NCI-H510A (cell line): ENCODE results near the gene PLPPR2.
A peak's percentile ranks its signal among the peaks of the same experiment; 100 is the strongest.
"Not testable (repeated sequence)": the region's sequence is repeated elsewhere in the genome, so short reads cannot be mapped to it uniquely, and the experiment has no call there.

Source experiments
- DNase-seq: peaks from one replicate; lab custom pipeline; 2025; lab: John Stamatoyannopoulos, UW

PLPPR2 gene

GRCh38 chr19:11339254-11340098 lies 15.8 kb upstream of the PLPPR2 start, which contains the start of gene RAB3D:
Gene RAB3D, minus strand, starts transcription at chr19:11339657. Its CDS starts 2,258 bp downstream, at chr19:11337399.
- peak; percentile 86 for DNase-seq

DNA sequence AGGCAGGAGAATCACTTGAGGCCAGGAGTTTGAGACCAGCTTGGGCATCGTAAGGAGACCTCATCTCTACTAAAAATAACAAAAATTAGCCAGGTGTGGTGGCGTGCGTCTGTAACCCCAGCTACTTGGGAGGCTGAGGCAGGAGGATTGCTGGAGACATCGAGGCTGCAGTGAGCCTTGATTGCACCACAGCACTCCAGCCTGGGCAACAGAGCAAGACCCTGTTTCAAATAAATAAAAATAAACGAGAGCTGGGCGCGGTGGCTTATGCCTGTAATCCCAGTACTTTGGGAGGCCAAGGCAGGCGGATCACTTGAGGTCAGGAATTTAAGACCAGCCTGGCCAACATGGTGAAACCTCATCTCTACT lies 15.1 kb upstream of the PLPPR2 start:
- DNase-seq, result not testable (repeated sequence)

- DNase-seq, result no peak
These were observed 12.8 kb upstream of the PLPPR2 start for GRCh38 chr19:11342429-11342828.

DNA sequence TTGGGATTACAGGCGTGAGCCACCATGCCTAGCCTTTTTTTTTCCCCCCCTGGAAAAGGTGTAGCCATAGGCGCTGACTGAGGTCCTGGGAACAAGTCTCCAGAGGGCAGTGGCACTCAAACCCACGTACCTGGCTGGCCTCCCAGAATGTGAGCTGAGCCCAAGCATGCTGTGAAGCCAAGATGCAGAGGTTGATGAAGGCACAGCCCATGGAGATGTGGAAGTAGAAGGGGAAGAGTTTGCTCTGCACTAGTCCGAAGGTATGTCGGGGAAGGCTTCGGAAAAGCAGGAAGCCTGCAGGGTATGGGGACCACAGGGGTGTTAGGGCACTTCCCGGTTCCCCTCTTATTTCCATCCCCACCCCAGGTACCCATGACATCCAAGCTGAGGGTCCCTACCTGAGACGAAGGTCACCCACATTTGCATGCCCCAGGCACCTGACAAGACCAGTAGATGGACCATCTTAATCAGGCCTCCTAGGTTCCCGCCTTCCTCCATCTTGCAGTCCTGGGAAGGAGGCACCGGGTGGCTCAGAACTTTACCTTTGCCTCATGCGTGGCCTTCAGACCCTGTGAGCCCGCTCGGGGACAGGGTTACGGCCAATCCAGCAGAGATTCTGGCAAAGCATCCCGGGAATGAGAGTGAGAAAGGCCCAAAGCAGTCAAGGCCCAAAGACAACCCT lies 10.0 kb upstream of the PLPPR2 start:
- no peak for DNase-seq

DNA sequence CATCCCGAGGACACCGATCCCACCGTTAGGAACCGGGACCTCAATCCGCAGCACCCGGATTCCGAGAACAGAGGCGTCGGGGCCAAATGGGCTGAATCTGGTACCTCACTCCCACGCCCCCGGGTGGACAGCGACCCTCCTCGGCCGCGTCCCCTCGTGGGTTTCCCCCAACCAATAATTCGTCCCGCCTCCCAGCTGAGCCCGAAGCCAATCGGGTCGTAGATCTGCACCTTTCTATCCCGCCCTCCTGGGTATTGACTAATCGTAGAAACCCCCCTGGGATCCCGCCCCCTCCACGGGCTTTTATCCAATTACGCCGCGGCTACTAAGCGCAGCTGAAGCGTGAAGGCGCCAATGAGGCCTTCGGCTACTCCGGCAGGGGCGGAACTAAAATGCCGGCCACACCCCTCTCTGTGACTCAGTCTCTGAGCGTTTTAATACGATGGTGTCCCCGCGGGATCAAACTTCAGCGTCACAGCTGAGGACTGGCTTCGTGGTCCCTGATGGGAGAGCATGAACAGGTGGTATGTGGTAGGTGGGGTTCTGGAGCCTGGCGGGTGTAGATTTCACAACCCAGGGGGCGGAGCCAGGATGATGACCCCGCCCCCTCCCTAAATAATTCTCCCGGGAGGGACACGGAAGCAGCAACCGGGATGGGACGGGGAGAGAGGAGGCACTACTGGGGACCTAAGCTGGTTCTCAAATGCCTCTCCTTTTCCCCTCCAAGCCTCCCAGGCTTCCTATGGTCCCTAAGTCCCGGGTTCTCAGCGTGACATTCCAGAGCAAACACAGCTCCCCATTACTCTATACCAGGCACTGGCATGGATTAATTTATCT lies 8.9 kb upstream of the PLPPR2 start, which contains the start of the genes CCDC159 and TMEM205:
Gene CCDC159, plus strand, starts transcription at position 416 of the 837 bp plus-strand sequence. Its CDS starts 88 bp downstream, at position 504.
Gene TMEM205, minus strand, starts transcription at position 165 of the 837 bp plus-strand sequence. CDS start 649 bp downstream, outside the sequence.
- peak; percentile 99 for DNase-seq

DNA sequence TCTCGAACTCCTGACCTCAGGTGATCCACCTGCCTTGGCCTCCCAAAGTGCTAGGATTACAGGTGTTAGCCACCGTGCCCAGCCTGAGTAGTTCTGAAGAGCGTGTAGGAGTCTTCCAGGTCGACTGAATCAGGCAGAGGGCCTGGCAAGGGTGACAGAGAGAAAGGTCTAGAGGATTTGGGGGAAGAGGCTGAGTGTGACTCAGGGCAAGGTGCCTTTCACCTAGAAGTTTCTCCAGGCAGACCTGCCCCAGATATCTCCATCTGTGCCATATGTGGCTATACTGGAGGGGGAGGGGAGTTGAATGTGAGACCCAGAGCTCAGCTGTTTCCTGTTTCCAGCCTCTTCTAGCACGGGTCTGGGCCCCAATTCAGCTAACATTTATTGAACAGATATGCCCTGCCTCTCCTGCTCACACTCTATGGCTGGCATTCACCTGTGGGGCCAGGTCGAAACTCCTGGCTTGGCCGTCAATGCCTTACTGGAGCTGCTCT lies 7.6 kb upstream of the PLPPR2 start:
- no peak for DNase-seq

DNA sequence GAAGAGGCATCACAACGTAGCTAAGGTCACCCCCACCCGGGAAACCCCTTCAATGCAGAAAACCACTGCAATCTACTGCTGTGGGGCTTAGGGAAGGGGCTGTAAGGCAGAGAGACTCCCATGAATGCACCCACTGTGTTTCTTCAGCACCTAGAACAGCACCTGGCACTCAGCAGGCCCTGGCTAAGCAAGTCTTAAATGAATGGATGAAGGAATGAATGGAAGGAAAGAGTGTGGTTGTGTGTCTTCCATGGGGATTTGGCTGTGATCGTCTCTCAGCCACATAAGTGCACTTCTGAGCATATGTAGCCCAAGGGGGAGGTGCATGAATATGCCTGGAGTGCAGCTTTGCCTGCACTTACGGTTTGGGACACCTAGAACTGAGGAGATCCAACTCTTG lies 6.1 kb upstream of the PLPPR2 start:
- no peak for DNase-seq

DNA sequence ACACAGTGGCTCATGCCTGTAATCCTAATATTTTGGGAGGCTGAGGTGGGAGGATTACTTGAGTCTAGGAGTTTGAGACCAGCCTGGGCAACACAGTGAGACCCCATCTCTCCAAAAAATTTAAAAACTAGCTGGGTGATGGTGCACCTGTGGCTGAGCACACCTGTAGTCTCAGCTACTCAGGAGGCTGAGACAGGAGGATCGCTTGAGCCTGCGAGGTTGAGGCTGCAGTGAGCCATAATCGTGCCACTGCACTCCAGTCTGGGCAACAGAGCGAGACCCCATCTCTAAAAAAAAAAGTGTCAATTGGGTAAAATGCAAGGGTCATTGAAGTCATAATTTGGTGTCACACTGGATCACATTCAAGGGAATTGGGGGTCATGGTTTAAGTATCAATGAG lies 1.1 kb upstream of the PLPPR2 start:
- DNase-seq, result not testable (repeated sequence)

DNA sequence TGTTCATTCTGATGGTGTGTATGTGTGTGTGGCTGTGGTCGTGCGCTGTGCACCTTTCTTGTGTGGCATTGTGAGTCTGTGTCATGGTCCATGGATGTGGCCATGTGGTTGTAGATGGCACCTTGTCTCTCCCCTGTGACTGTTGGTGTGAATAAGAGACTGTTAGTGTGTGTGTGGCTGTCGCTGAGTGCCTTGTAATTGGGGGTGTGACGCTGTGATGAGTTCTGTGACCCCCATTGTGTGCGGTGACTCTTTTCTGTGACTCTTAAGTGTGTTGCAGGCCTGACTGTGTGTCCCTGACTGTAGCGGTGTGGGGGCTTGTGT lies 804 bp downstream of the PLPPR2 start:
- DNase-seq, result no peak

DNA sequence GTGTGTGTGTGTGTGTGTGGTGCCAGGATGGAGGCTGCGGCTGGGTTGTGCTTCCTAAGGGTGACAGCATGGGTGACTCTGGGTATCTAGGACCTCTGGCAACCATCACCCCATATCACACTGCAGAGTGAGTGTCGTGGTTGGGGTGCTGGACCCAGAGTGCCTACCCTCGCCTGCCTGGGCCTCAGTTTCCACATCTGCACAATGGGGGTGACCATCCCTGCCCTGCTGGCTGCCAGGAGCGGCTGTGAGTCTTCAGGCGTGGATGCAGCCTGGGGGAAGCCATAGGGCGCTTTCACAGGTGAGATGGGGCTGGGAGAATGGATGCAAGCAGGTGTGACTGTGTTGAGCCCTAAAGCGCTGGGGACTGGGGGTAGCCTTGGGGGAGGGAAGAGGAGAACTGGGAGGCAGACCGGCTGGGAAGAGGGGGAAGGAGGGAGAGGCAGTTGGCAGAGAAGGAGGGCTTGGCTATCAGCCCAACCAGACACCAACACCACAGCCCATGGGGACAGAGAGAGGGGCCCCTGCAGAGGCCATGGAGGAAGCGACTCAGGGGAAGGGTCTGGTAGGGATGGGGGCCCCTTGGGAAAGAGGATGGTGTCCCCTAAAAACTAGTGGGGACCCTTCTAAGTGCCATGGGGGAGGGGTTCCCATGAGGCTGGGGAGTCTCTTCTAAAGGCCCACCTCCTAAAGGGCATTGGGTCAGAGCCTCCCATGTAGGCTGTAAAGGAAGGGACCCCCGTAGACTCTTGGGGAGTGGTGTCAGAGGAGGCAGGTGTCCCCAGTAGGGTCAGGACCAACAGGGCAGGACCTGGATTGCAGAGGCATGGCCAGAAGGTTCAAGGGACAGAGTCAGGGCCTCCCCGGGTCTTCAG lies 1.7 kb downstream of the PLPPR2 start:
- DNase-seq, result no peak

GRCh38 chr19:11359421-11359820 lies 4.2 kb downstream of the PLPPR2 start:
- DNase-seq, result no peak

DNA sequence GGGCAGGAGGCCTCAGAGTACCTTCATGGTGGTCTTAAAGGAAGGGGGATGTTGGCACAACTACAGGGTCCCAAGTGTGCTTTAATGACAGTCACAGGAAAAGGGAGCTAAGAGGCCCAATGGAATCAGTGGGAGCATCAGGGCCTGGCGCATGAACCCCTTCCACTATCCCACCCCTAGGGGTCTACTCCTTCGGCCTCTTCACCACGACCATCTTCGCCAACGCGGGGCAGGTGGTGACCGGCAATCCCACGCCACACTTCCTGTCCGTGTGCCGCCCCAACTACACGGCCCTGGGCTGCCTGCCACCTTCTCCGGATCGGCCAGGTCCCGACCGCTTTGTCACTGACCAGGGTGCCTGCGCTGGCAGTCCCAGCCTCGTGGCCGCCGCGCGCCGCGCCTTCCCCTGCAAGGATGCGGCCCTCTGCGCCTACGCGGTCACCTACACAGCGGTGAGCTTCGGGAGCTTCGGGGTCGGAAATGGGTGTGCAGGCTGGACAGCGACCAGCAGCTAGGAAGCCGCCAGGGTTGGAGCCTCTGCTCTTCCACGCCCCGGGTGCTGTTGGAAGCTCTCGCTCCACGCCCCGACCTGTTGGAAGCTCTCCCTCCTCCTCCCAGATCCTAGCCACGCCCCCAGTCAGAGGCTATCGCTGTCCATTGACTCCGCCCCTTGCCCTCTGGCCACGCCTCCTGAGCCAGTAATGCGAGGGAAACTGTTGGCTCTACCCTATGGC lies 6.0 kb downstream of the PLPPR2 start:
- no peak for DNase-seq

GRCh38 chr19:11361771-11362731 lies 6.8 kb downstream of the PLPPR2 start:
- DNase-seq, result no peak

- DNase-seq, result no peak
These were observed 8.6 kb downstream of the PLPPR2 start for GRCh38 chr19:11363881-11364280.

DNA sequence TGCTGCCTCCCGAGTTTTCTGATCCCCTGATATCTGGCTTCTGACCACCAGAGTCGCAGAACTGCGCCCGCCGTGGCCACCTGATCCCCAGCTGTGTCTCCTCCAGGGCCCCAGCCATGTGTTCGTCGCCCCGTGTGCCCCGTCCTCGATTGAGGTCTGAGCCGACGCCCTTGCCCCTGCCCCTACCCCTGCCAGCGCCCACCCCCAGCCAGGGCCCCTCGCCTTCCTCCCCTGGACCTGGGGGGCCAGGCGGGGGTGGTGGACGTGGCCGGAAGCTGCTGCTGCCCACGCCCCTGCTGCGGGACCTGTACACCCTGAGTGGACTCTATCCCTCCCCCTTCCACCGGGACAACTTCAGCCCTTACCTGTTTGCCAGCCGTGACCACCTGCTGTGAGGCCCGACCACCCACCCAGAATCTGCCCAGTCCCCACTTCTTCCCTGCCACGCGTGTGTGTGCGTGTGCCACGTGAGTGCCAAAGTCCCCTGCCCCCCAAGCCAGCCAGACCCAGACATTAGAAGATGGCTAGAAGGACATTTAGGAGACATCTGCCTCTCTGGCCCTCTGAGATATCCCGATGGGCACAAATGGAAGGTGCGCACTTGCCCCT lies 9.2 kb downstream of the PLPPR2 start:
- DNase-seq, result no peak

GRCh38 chr19:11364935-11365334 lies 9.7 kb downstream of the PLPPR2 start:
- DNase-seq, result no peak

GRCh38 chr19:11365557-11366117 lies 10.4 kb downstream of the PLPPR2 start:
- no peak for DNase-seq

DNA sequence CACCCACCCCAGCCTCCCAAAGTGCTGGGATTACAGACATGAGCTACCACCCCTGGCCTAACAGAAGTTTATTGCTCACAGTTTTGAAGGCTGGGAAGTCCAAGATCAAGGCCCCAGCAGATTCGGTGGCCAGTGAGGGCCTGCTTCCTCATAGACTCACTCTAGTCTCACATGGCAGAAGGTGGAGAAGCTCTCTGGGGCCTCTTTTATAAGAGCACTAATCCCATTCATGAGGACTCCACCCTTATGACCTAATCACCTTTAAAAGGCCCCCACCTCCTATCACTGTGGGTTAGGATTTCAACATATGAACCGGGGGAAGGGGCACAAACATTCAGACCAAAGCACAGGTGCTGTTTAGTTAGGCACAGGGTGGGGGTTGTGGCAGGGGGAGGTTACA lies 12.3 kb downstream of the PLPPR2 start:
- DNase-seq, result no peak

DNA sequence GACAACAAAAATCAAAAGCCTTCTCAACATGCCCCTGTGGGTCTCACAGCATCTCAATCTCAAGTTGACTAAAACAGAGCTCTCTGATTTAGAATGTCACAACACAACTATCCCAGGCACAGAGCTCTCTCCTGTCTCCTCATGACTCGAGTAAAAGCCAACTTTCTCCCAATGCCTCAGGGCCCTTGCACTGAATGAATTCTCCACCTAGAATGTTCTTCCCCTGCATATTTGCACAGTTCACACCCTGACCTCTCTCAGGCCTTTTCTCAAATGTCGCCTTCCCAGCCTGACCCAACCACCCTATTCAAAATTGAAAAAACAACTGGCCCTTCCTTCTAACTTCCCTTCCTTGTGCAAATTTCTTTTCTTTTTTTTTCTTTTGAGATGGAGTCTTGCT lies 15.5 kb downstream of the PLPPR2 start:
- no peak for DNase-seq
